Activated T-helper 17 cell treated with anti-CD3 and anti-CD28 coated beads, Interleukin-2, amount 50 U/mL, for 72 hours (primary cell): ENCODE data around the gene PROZ. TPM values are rescaled to one million over a fixed set of nuclear protein-coding genes. Genes with fewer than 3 reads are reported as not detected.
A peak's percentile ranks its signal among the peaks of the same experiment; 100 is the strongest.

ENCODE experiments used
- ATAC-seq: fragments of 150-1000 bp; cut with Tn5 transposase; replicated peaks from 2 replicates; pipeline ENCODE4 v1.10.0; 2021; ENCODE audit warnings: mild to moderate bottlenecking, moderate library complexity
- H3K27ac Mint-ChIP-seq: one replicate; pipeline ENCODE4 v1.8.0; 2022; ENCODE audit warnings: mixed read lengths
- H3K27me3 Mint-ChIP-seq: one replicate; pipeline ENCODE4 v1.8.0; 2022; ENCODE audit warnings: mixed read lengths
- H3K36me3 Mint-ChIP-seq: one replicate; pipeline ENCODE4 v1.8.0; 2022; ENCODE audit warnings: low read depth, mild to moderate bottlenecking, mixed read lengths
- H3K4me1 Mint-ChIP-seq: one replicate; pipeline ENCODE4 v1.8.0; 2022; ENCODE audit warnings: mixed read lengths
- H3K4me3 Mint-ChIP-seq: one replicate; pipeline ENCODE4 v1.8.0; 2022; ENCODE audit warnings: mild to moderate bottlenecking, mixed read lengths
- H3K9me3 Mint-ChIP-seq: one replicate; pipeline ENCODE4 v1.8.0; 2022; ENCODE audit warnings: mixed read lengths
- total RNA-seq, 2 donors: library from RNA; stranded (reverse); gene quantifications; one replicate each; pipeline ENCODE4 v1.2.3, GENCODE V29; 2022

Gene PROZ
- total RNA-seq, 2 donors from 2014 or later = 0.39 to 4.3 TPM

DNA sequence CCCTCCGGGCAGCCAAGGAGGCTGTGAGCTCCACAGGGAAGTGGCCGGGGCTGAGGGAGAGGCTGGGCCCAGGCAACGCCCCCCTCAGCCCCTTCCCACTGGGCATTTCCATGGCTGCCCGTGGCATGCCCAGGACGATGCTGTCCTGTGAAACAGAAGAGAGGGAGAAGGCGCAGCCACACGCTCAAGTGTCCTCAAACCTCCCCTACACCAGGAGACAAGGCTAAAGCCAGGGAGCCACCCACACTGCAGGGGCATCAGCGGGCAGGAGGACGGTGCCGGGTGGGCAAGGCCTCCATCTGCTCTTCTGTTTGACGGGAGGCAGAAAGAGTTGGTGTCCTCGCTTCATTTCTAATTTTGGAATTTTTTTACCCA is 14.2 kb upstream of the PROZ start:
- Mint-ChIP-seq H3K4me3 (no peak overlapping the region), H3K9me3 (no peaks in the 10 kb centered on the region), H3K27ac (no peak overlapping the region), H3K36me3 (peaks cover 9% of the 10 kb centered on the region), H3K4me1 (peaks cover 7% of the 10 kb centered on the region), H3K27me3 (no peaks in the 10 kb centered on the region)
- ATAC-seq = no peak

DNA sequence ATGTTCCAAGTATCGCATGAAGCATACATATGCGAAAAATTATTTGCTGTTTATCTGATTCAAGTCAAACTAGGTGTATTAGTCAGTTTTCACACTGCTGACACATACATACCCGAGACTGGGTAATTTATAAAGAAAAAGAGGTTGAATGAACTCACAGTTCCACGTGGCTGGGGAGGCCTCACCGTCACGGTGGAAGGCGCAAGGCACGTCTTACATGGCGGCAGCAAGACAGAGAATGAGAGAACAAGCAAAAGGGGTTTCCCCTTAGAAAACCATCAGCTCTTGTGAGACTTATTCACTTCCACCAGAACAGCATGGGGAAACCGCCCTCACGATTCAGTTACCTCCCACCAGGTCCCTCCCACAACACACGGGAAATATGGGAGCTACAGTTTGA is 13.0 kb upstream of the PROZ start:
- Mint-ChIP-seq H3K27ac (peak overlapping the region; percentile 94), H3K27me3 (no peaks in the 10 kb centered on the region), H3K4me1 (peaks cover 7% of the 10 kb centered on the region), H3K9me3 (no peaks in the 10 kb centered on the region), H3K4me3 (peak overlapping the region; percentile 70), H3K36me3 (peaks cover 9% of the 10 kb centered on the region)
- ATAC-seq = peak; percentile 92

DNA sequence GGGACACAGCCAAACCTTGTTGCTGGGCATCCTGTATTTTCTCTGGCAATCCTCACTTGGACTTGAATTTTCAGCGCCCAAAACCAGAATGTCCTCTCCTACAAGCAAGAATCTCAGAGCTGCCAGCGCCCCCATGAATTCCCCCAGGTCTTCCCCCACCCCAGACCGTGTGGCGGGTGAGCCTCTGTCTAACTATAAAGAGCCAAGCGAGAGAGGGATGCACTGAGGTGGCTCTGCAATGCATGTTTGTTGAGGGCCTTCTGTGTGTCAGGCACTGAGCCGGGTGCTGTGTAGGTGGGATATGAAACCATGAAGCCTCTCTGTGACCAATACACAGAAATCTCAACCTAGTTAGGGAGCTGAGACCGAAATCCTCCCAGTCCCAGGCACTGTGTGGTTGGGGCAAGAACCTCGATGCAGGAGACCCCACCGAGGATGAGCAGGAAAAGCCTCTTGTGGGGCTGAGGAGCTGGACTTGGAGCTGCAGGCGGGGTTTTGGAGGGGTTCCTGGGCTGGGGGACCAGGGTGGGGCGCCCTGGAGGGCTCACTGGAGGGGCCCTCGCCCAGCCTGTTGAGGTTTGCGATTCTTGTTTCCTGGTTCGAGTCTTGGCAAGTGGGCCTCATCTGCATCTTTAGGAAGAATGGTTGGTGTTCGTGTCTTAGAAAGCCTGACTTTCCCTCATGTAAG is 12.4 kb upstream of the PROZ start:
- peak overlapping the region; percentile 70 for H3K4me3 Mint-ChIP-seq
- no peaks in the 10 kb centered on the region for H3K27me3 Mint-ChIP-seq
- H3K36me3 Mint-ChIP-seq = peaks cover 9% of the 10 kb centered on the region
- H3K27ac Mint-ChIP-seq = peak overlapping the region; percentile 94
- H3K9me3 Mint-ChIP-seq = no peaks in the 10 kb centered on the region
- ATAC-seq = peak; percentile 83
- H3K4me1 Mint-ChIP-seq = peaks cover 7% of the 10 kb centered on the region

DNA sequence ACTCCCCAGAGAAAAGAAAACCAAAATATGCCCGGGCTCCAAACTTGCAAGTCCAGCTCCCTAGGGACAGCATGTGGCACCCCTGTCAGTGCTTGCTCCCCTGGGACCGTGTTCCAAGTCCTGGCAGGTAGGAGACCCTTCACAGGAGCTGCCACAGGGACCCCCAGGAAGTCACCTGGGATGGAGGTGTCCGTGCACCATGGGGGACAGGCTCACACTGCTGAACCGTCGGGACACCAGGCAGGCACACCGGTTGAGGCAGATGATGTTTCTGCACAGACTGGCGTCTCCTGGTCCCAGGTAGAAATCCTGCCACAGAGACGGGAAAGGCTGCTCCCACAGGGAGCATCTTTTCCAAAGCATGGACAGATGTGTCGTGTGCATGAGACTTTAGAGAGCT is 11.7 kb upstream of the PROZ start:
- no peaks in the 10 kb centered on the region for H3K27me3 Mint-ChIP-seq
- H3K4me1 Mint-ChIP-seq = peaks cover 7% of the 10 kb centered on the region
- H3K9me3 Mint-ChIP-seq = no peaks in the 10 kb centered on the region
- peak overlapping the region; percentile 94 for H3K27ac Mint-ChIP-seq
- peak overlapping the region; percentile 70 for H3K4me3 Mint-ChIP-seq
- H3K36me3 Mint-ChIP-seq = peaks cover 9% of the 10 kb centered on the region
- no peak for ATAC-seq

DNA sequence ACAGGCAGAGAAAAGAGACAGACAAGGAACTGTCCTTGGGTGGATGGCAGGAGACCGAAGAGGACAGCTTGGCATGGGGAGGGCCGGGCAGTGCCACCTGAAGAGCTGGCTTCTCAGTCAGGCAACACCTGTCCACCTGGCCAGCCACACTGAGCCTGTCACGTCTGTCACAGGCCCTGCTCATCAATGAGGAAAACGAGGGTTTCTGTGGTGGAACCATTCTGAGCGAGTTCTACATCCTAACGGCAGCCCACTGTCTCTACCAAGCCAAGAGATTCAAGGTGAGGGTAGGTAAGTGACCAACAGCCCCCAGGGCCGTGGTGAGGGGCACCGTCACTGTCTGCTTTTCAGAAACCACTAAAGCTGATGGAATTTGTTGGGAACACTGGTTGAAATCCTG is 11.2 kb upstream of the PROZ start:
- Mint-ChIP-seq H3K4me1 (peaks cover 9% of the 10 kb centered on the region), H3K4me3 (peak overlapping the region; percentile 70), H3K9me3 (no peaks in the 10 kb centered on the region), H3K36me3 (peaks cover 10% of the 10 kb centered on the region), H3K27me3 (peaks cover under 1% of the 10 kb centered on the region), H3K27ac (peak overlapping the region; percentile 94)
- no peak for ATAC-seq

DNA sequence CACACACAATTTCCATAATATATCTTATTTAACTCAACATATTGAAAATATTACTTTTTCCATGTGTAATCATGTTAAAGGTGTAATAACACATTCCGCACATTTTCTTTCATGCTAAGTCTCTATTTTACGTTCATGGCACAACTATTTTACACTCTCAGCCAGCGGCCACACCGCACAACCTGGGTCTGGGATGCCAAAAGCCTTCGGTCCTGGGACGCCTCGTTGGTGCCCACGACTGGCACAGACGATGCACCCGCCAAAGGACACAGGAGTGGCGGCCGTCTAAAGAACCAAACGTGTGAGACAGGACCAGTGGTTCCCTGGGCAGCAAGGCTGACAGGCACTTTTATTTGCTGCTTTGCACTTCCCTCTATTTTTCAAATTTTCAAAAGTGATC is 10.0 kb upstream of the PROZ start:
- no peak for ATAC-seq
- H3K27me3 Mint-ChIP-seq = peaks cover 7% of the 10 kb centered on the region
- no peak overlapping the region for H3K4me3 Mint-ChIP-seq
- H3K4me1 Mint-ChIP-seq = peaks cover 17% of the 10 kb centered on the region
- no peaks in the 10 kb centered on the region for H3K9me3 Mint-ChIP-seq
- H3K27ac Mint-ChIP-seq = no peak overlapping the region
- peaks cover 19% of the 10 kb centered on the region for H3K36me3 Mint-ChIP-seq

DNA sequence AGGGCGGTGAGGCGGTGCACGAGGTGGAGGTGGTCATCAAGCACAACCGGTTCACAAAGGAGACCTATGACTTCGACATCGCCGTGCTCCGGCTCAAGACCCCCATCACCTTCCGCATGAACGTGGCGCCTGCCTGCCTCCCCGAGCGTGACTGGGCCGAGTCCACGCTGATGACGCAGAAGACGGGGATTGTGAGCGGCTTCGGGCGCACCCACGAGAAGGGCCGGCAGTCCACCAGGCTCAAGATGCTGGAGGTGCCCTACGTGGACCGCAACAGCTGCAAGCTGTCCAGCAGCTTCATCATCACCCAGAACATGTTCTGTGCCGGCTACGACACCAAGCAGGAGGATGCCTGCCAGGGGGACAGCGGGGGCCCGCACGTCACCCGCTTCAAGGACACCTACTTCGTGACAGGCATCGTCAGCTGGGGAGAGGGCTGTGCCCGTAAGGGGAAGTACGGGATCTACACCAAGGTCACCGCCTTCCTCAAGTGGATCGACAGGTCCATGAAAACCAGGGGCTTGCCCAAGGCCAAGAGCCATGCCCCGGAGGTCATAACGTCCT is 9.4 kb upstream of the PROZ start:
- Mint-ChIP-seq H3K9me3 (no peaks in the 10 kb centered on the region), H3K36me3 (peaks cover 19% of the 10 kb centered on the region), H3K27ac (no peak overlapping the region), H3K27me3 (peaks cover 7% of the 10 kb centered on the region), H3K4me1 (peaks cover 17% of the 10 kb centered on the region), H3K4me3 (no peak overlapping the region)
- ATAC-seq = no peak

DNA sequence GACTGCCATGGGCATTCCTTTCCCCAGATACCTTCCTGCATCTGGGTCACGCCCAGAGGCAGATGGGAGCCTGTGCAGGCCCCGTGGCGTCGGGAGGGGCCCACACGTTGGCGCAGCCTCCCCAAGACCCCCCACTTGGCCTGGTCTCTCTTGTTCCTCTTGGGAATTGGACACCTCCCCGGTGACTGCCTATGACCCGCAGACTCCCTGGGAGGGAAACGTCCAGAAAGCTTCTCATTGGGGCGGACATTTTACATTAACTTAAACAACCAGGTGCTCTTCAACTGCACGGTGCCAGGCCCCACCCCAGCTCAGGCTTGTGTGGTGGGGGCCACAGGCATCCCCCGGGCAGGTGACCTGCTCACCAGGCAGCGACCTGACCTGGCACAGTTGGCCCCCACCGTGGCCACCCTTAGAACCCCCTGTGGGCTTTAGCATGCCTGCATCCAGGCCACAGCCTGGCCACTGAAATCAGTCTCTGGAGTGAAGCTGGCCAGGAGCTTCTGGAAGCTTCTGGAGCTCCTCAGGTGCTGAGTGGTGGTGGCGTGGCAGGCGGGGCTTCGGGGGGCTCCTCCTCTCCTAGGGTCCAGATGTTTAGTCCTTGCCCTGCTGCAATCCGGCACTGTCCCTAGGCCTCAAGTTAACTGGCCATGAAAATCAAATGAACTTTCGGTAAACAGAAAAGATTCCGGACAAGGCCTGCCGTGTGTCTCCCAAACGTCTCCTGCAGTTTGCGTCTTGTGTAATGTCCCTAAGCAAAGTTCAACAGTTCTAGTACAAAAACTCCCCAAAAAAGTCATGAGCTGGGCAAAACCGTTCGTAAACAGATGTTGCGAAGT is 8.5 kb upstream of the PROZ start:
- H3K4me3 Mint-ChIP-seq = no peak overlapping the region
- no peak for ATAC-seq
- peaks cover 7% of the 10 kb centered on the region for H3K27me3 Mint-ChIP-seq
- H3K4me1 Mint-ChIP-seq = peaks cover 17% of the 10 kb centered on the region
- no peaks in the 10 kb centered on the region for H3K9me3 Mint-ChIP-seq
- H3K27ac Mint-ChIP-seq = no peak overlapping the region
- peaks cover 22% of the 10 kb centered on the region for H3K36me3 Mint-ChIP-seq

DNA sequence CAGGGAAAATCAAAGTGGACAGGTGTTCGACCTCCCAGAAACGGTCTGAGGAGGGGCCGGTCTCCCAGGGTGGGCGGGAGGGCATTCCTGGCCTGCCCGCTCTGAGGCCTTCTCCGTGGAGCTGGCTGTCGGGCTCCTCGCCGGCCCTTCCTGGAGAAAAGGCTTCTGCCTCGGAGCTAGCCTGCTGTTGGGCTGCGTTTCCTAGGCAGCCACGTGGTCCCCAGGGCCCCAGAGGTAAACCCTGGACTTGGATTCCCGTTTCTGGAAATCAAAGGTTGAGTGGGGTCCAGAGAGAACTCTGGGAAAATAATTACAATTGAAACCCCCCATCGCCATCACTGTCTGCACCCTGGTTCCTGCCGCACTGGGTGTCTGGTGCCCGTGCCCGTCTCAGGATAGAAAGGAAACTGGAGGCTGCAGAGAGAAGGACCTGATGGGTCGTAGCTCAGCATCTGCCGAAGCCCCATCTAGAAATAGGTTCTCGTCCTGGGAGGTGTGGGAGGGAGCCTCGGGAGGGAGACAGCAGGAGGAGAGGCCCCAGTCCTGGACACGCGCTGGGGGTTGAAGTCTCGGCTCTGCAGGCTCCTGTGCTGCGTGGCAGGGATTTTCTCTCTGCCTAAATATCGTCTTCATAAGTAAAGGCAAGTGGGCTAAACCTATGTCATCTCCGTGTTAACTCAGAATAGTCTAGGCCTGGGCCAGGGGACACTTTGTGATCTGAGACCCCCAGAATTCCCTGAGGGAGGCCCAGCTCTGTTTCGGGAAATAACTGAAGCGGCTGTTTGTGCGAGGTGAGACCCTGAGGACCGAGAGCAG is 7.7 kb upstream of the PROZ start:
- H3K36me3 Mint-ChIP-seq = peaks cover 19% of the 10 kb centered on the region
- peak overlapping the region; percentile 55 for H3K27ac Mint-ChIP-seq
- ATAC-seq = no peak
- peaks cover 14% of the 10 kb centered on the region for H3K4me1 Mint-ChIP-seq
- H3K9me3 Mint-ChIP-seq = peaks cover 5% of the 10 kb centered on the region
- H3K4me3 Mint-ChIP-seq = peak overlapping the region; percentile 94
- H3K27me3 Mint-ChIP-seq = peaks cover 7% of the 10 kb centered on the region

DNA sequence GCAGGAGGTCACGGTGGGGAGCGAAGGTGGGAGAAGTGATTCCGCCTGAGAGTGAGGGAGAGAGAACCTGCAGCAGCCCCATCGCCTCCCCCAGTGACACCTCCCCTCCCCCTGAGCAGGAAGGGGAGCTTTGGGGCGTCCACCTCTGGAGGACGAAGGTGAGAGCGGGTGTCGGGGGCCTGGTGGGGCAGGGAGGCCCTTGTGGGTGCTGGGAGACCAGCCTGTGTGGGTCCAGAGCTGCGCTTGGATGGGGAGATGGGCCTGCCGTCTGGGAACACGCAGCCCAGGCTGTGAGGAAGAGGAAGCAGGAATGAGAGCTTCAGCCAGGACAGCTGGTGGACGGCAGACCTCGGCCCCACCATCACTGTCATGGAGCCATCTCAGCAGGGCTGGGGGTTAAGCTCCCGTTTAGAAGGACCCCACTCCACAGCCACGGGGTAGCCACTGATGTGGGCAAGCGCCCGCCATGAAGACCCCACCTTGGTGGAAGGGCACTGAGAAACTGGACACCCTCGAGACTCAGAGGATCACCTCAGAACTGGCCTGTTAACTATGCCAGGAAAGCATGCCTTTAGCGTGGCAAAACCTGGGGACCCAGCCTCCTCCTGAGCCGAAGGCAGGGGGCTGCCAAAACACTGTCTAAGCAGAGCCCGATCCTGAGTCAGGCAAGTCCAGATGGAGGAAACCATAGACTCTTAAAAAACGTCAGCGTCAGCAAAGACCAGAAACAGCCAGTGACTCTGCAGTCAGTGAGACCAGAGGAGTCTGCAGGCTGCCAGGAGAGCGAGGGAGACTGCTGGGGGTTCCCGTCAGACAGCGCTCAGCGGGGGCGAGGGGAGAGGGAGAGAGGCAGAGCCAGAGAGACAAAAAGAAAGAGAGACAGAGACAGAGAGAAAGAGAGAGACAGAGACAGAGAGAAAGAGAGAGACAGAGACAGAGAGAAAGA is 6.4 kb upstream of the PROZ start:
- Mint-ChIP-seq H3K27ac (peak overlapping the region; percentile 94), H3K27me3 (peaks cover 7% of the 10 kb centered on the region), H3K36me3 (peaks cover 16% of the 10 kb centered on the region), H3K4me3 (peak overlapping the region; percentile 94), H3K9me3 (peaks cover 6% of the 10 kb centered on the region), H3K4me1 (peaks cover 10% of the 10 kb centered on the region)
- peak; percentile 83 for ATAC-seq

DNA sequence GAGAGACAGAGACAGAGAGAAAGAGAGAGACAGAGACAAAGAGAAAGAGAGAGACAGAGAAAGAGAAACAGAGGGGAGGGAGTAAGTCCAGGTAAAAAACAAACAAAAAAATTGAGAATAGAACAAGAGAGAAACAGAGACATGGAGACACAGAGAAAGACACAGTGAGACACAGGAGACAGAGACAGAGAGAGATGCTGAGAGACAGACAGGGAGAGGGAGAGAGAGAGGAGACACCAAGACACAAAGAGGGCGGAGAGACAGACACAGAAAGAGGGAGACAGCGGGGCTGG is 5.8 kb upstream of the PROZ start:
- Mint-ChIP-seq H3K4me3 (peak overlapping the region; percentile 94), H3K27ac (peak overlapping the region; percentile 94), H3K4me1 (peaks cover 10% of the 10 kb centered on the region), H3K36me3 (peaks cover 16% of the 10 kb centered on the region), H3K27me3 (peaks cover 7% of the 10 kb centered on the region), H3K9me3 (peaks cover 6% of the 10 kb centered on the region)
- ATAC-seq = no peak

DNA sequence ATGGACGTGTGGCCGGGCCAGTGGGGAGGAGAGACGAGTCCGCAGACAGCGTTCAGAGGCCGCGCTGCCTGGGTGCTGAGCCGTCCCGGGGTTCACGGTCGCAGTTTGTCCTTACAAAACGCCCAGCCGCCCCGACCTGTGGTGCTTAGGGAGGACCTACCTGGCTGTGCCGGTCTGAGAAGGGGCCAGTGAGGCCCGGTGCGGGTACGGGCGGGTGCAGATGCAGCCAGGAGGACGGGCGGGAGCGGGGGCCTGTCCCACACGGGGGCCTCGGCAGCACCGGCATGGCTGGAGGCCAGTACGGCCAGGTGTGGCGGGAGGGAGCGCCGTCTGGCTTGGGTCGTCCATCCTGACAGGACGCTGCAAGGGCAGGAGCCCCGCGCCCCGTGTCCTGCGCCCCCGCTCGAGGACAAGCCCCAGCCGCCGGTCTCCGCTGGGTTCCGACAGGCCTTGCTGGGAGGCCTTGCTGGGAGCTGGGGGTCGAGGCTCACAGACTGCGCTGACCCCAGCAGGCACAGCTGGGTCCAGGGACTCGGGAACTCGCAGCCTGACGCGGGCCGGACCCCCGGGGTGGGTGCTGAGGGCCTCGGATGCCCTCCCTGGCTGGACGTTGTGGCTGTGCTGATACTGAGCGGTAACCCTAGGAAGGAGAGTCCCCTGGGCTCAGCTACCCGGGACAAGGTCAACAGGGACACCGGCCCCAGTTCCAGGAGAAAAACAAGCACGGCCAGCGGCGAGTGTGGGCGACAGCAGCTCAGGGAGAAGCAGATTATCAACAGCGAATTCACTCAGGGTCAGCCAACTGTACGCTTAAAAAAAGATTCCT is 5.3 kb upstream of the PROZ start:
- peak overlapping the region; percentile 94 for H3K27ac Mint-ChIP-seq
- H3K4me1 Mint-ChIP-seq = peaks cover 10% of the 10 kb centered on the region
- ATAC-seq = peak; percentile 38
- H3K9me3 Mint-ChIP-seq = peaks cover 6% of the 10 kb centered on the region
- peaks cover 16% of the 10 kb centered on the region for H3K36me3 Mint-ChIP-seq
- H3K4me3 Mint-ChIP-seq = peak overlapping the region; percentile 94
- peaks cover 7% of the 10 kb centered on the region for H3K27me3 Mint-ChIP-seq
